ENCODE measurements around the gene SECTM1. TPM values are rescaled to one million over a fixed set of nuclear protein-coding genes. Genes with fewer than 3 reads are reported as not detected.

The SECTM1 gene
- total and polyA plus RNA-seq, 9 of the 15 experiments (the other 6 are each of a cell fraction or from before 2014, with no cell fraction given) = 0.11 to 0.46 (median 0.18) TPM; not detected in 6

DNA sequence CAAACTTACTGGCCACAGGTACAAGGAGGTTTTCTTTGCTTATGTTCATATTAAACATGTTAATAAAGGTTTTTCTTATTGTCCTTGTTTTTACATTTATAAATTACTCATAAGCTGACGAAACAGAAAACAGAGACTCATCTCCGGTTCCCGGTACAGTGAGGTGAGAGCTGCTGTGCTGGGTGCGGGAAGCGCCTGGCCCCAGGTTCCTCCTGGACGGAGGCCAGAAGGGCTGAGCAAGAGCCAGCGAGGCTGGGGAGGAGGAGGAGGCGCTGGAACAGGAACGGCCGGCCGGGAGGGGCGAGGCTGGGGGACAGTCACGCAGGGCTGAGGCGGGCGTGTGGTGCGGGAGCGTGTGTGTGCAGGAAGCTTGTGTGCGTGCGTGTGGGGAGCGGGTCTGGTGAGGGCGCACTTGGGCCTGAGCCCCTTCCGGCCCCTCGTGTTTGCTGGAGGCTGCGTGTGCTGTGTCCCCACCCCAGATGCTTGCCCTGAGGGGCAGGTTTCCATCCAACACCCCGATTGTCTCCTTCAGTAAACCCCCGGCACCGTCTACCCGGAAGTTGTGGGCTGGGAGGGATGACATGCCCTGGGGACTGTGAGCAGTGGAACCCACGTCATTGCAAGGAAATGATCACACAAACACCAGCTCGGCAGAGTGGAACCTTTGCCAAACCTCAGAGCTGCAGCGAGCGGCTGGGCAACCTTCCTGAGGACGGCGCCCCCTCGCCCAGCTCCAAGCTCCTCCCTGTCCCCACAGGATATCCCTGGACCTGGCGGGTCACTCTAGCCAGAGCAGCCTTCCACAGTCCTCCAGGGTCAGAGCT, 35.6 kb downstream of the SECTM1 start (continued):
- TF ChIP-seq ZNF518B (CRISPR knock-in tag; IDR thresholded peaks at IDR 0.05) (no peak), GTF2B (IDR thresholded peaks at IDR 0.05; ENCODE audit: extremely low read depth, insufficient read length) (no peak), CSDE1 (IDR thresholded peaks at IDR 0.05) (no peak), KLF6 (CRISPR knock-in tag; IDR thresholded peaks at IDR 0.05; ENCODE audit: borderline replicate concordance) (no peak), MLX (CRISPR knock-in tag; conservative IDR thresholded peaks at IDR 0.05) (no peak), RERE (CRISPR knock-in tag; IDR thresholded peaks at IDR 0.05; ENCODE audit: borderline replicate concordance) (0 out of 2 replicates have a peak, but pooled peaks have one; percentile 72)
- TF ChIP-seq, protein P1, sequence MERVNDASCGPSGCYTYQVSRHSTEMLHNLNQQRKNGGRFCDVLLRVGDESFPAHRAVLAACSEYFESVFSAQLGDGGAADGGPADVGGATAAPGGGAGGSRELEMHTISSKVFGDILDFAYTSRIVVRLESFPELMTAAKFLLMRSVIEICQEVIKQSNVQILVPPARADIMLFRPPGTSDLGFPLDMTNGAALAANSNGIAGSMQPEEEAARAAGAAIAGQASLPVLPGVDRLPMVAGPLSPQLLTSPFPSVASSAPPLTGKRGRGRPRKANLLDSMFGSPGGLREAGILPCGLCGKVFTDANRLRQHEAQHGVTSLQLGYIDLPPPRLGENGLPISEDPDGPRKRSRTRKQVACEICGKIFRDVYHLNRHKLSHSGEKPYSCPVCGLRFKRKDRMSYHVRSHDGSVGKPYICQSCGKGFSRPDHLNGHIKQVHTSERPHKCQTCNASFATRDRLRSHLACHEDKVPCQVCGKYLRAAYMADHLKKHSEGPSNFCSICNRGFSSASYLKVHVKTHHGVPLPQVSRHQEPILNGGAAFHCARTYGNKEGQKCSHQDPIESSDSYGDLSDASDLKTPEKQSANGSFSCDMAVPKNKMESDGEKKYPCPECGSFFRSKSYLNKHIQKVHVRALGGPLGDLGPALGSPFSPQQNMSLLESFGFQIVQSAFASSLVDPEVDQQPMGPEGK (CRISPR knock-in tag; IDR thresholded peaks at IDR 0.05; ENCODE audit: borderline replicate concordance) = no peak
- TF ChIP-seq, protein P2, sequence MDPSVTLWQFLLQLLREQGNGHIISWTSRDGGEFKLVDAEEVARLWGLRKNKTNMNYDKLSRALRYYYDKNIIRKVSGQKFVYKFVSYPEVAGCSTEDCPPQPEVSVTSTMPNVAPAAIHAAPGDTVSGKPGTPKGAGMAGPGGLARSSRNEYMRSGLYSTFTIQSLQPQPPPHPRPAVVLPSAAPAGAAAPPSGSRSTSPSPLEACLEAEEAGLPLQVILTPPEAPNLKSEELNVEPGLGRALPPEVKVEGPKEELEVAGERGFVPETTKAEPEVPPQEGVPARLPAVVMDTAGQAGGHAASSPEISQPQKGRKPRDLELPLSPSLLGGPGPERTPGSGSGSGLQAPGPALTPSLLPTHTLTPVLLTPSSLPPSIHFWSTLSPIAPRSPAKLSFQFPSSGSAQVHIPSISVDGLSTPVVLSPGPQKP (CRISPR knock-in tag; IDR thresholded peaks at IDR 0.05) = no peak
